HepG2 (cell line): Measurements from ENCODE around the gene ANKRD65. TPM values are rescaled to one million over a fixed set of nuclear protein-coding genes. Genes with fewer than 3 reads are reported as not detected.

ENCODE experiments used
- AHR ChIP-seq: IDR thresholded peaks from 2 replicates; pipeline ENCODE4 v1.6.1; 2018; ENCODE audit warnings: missing genetic modification reagents, missing compliant biosample characterization
- ATF1 ChIP-seq: IDR thresholded peaks from 2 replicates; pipeline ENCODE4 v1.6.1; 2016; ENCODE audit warnings: mild to moderate bottlenecking, control low read depth
- MBD4 ChIP-seq: IDR thresholded peaks from 2 replicates; pipeline ENCODE4 v1.6.1; 2012; ENCODE audit warnings: low read length, inconsistent platforms, borderline replicate concordance
- NFRKB ChIP-seq: fragments of 450-650 bp; IDR thresholded peaks from 2 replicates; pipeline ENCODE4 v1.6.1; 2017
- NRL ChIP-seq: sonication (generic); formaldehyde crosslinking; IDR thresholded peaks from 2 replicates; pipeline ENCODE4 v1.5.0; 2020; ENCODE audit warnings: missing genetic modification reagents, mild to moderate bottlenecking, moderate library complexity, borderline replicate concordance
- POLR2AphosphoS2 ChIP-seq: IDR thresholded peaks from 2 replicates; pipeline ENCODE4 v1.6.1; 2011; ENCODE audit warnings: low read depth, low read length, improper control_type of control experiment
- RAD51 ChIP-seq: fragments of 450-650 bp; IDR thresholded peaks from 2 replicates; pipeline ENCODE4 v1.6.1; 2016; ENCODE audit warnings: borderline replicate concordance
- SIX1 ChIP-seq: sonication (generic); formaldehyde crosslinking; IDR thresholded peaks from 2 replicates; pipeline ENCODE4 v1.4.0; 2020; ENCODE audit warnings: missing genetic modification reagents, borderline replicate concordance
- SNAPC2 ChIP-seq: sonication (generic); formaldehyde crosslinking; IDR thresholded peaks from 2 replicates; pipeline ENCODE4 v1.8.1; 2022; ENCODE audit warnings: mild to moderate bottlenecking, missing genetic modification reagents
- TARDBP ChIP-seq: sonication (generic); formaldehyde crosslinking; IDR thresholded peaks from 2 replicates; pipeline ENCODE4 v1.8.0; 2022; ENCODE audit warnings: mild to moderate bottlenecking, missing genetic modification reagents
- TRIM24 ChIP-seq: sonication (generic); formaldehyde crosslinking; IDR thresholded peaks from 2 replicates; pipeline ENCODE4 v1.8.0; 2022; ENCODE audit warnings: mild to moderate bottlenecking, missing genetic modification reagents
- ZNF20 ChIP-seq: sonication (generic); formaldehyde crosslinking; IDR thresholded peaks from 2 replicates; pipeline ENCODE4 v1.4.0; 2020; ENCODE audit warnings: mild to moderate bottlenecking, moderate library complexity, missing genetic modification reagents
- ZNF318 ChIP-seq: sonication (generic); formaldehyde crosslinking; IDR thresholded peaks from 2 replicates; pipeline ENCODE4 v1.4.0; 2020; ENCODE audit warnings: mild to moderate bottlenecking, missing genetic modification reagents
- ZNF749 ChIP-seq: sonication (generic); formaldehyde crosslinking; IDR thresholded peaks from 2 replicates; pipeline ENCODE4 v1.8.0; 2022; ENCODE audit warnings: mild to moderate bottlenecking, missing genetic modification reagents, moderate library complexity, borderline replicate concordance
- polyA plus RNA-seq, 8 experiments: library from polyadenylated mRNA; depleted of rRNA in 3 of 8; stranded (reverse) in 7 of 8; unstranded in 1 of 8; fragments of >200 nt; fragmentation: Illumina TruSeq in 4 of 8; extraction: Trizol in 4 of 8; gene quantifications; 2 replicates each; pipeline versions ENCODE4 v1.2.1 to v1.2.3, GENCODE V29; 2011 to 2016; ENCODE audit warnings: low read depth in 4 of 8, missing spikeins in 1 of 8, mixed read lengths in 1 of 8; ENCODE audit not compliant: insufficient read depth in 1 of 8
- total RNA-seq, 5 experiments: library from RNA; depleted of rRNA; stranded (reverse); fragments of >200 nt; fragmentation: Illumina TruSeq; extraction: Trizol; gene quantifications; 2 replicates each; pipeline ENCODE4 v1.2.3, GENCODE V29; 2016; ENCODE audit warnings: low read depth in 1 of 5
- TF ChIP-seq, protein P1 (sequence below): IDR thresholded peaks from 2 replicates; pipeline ENCODE4 v1.6.1; 2016
- TF ChIP-seq, protein P2 (sequence below): sonication (generic); formaldehyde crosslinking; IDR thresholded peaks from 2 replicates; pipeline ENCODE4 v1.5.0; 2020; ENCODE audit warnings: mild to moderate bottlenecking, missing genetic modification reagents
- TF ChIP-seq, protein P3 (sequence below): sonication (generic); formaldehyde crosslinking; IDR thresholded peaks from 2 replicates; pipeline ENCODE4 v1.8.0; 2022; ENCODE audit warnings: low read depth, missing genetic modification reagents
- TF ChIP-seq, protein P4 (sequence below): sonication (generic); formaldehyde crosslinking; IDR thresholded peaks from 2 replicates; pipeline ENCODE4 v1.5.0; 2020; ENCODE audit warnings: missing genetic modification reagents

Gene ANKRD65
- total and polyA plus RNA-seq, 2 of the 13 experiments (the other 11 are each of a cell fraction or from before 2014, with no cell fraction given): 12.1 to 30.1 TPM

GRCh38 chr1:1437904-1438376 is 16.9 kb upstream of the ANKRD65 start (continued):
- no peak for TF ChIP-seq ZNF318 (CRISPR knock-in tag)
- no peak; the same call in 1 of the 2 replicates for TF ChIP-seq NRL (CRISPR knock-in tag)
- TF ChIP-seq MBD4: no peak
- no peak for TF ChIP-seq ZNF749
- TF ChIP-seq, protein P1, sequence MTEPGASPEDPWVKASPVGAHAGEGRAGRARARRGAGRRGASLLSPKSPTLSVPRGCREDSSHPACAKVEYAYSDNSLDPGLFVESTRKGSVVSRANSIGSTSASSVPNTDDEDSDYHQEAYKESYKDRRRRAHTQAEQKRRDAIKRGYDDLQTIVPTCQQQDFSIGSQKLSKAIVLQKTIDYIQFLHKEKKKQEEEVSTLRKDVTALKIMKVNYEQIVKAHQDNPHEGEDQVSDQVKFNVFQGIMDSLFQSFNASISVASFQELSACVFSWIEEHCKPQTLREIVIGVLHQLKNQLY (CRISPR knock-in tag): no peak
- TF ChIP-seq AHR: no peak
- TF ChIP-seq, protein P2, sequence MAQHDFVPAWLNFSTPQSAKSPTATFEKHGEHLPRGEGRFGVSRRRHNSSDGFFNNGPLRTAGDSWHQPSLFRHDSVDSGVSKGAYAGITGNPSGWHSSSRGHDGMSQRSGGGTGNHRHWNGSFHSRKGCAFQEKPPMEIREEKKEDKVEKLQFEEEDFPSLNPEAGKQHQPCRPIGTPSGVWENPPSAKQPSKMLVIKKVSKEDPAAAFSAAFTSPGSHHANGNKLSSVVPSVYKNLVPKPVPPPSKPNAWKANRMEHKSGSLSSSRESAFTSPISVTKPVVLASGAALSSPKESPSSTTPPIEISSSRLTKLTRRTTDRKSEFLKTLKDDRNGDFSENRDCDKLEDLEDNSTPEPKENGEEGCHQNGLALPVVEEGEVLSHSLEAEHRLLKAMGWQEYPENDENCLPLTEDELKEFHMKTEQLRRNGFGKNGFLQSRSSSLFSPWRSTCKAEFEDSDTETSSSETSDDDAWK: no peak
- TF ChIP-seq TARDBP (CRISPR knock-in tag): 0 out of 2 replicates have a peak, but pooled peaks have one; percentile 25
- no peak for TF ChIP-seq TRIM24 (CRISPR knock-in tag)
- TF ChIP-seq, protein P3, sequence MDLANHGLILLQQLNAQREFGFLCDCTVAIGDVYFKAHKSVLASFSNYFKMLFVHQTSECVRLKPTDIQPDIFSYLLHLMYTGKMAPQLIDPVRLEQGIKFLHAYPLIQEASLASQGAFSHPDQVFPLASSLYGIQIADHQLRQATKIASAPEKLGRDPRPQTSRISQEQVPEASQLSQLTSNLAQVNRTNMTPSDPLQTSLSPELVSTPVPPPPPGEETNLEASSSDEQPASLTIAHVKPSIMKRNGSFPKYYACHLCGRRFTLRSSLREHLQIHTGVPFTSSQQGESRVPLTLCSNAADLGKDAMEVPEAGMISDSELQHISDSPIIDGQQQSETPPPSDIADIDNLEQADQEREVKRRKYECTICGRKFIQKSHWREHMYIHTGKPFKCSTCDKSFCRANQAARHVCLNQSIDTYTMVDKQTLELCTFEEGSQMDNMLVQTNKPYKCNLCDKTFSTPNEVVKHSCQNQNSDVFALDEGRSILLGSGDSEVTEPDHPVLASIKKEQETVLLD: no peak
- no peak for TF ChIP-seq ZNF20
- no peak for TF ChIP-seq ATF1 (CRISPR knock-in tag)
- TF ChIP-seq SIX1: no peak
- no peak for TF ChIP-seq NFRKB
- TF ChIP-seq, protein P4, sequence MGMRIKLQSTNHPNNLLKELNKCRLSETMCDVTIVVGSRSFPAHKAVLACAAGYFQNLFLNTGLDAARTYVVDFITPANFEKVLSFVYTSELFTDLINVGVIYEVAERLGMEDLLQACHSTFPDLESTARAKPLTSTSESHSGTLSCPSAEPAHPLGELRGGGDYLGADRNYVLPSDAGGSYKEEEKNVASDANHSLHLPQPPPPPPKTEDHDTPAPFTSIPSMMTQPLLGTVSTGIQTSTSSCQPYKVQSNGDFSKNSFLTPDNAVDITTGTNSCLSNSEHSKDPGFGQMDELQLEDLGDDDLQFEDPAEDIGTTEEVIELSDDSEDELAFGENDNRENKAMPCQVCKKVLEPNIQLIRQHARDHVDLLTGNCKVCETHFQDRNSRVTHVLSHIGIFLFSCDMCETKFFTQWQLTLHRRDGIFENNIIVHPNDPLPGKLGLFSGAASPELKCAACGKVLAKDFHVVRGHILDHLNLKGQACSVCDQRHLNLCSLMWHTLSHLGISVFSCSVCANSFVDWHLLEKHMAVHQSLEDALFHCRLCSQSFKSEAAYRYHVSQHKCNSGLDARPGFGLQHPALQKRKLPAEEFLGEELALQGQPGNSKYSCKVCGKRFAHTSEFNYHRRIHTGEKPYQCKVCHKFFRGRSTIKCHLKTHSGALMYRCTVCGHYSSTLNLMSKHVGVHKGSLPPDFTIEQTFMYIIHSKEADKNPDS (CRISPR knock-in tag): no peak
- TF ChIP-seq RAD51: no peak
- TF ChIP-seq SNAPC2 (CRISPR knock-in tag): no peak
- no peak for TF ChIP-seq POLR2AphosphoS2
